Activated T-helper 17 cell treated with anti-CD3 and anti-CD28 coated beads, Interleukin-2, amount 50 U/mL, for 72 hours (primary cell): Measurements from ENCODE around the gene CACNA1A. TPM values are rescaled to one million over a fixed set of nuclear protein-coding genes. Genes with fewer than 3 reads are reported as not detected.
"Not testable (repeated sequence)": the region's sequence is repeated elsewhere in the genome, so short reads cannot be mapped to it uniquely, and the experiment has no call there.

Source experiments
- ATAC-seq: fragments of 150-1000 bp; cut with Tn5 transposase; replicated peaks from 2 replicates; pipeline ENCODE4 v1.10.0; 2021; ENCODE audit warnings: mild to moderate bottlenecking, moderate library complexity
- H3K27ac Mint-ChIP-seq: one replicate; pipeline ENCODE4 v1.8.0; 2022; ENCODE audit warnings: mixed read lengths
- H3K27me3 Mint-ChIP-seq: one replicate; pipeline ENCODE4 v1.8.0; 2022; ENCODE audit warnings: mixed read lengths
- H3K36me3 Mint-ChIP-seq: one replicate; pipeline ENCODE4 v1.8.0; 2022; ENCODE audit warnings: low read depth, mild to moderate bottlenecking, mixed read lengths
- H3K4me1 Mint-ChIP-seq: one replicate; pipeline ENCODE4 v1.8.0; 2022; ENCODE audit warnings: mixed read lengths
- H3K4me3 Mint-ChIP-seq: one replicate; pipeline ENCODE4 v1.8.0; 2022; ENCODE audit warnings: mild to moderate bottlenecking, mixed read lengths
- H3K9me3 Mint-ChIP-seq: one replicate; pipeline ENCODE4 v1.8.0; 2022; ENCODE audit warnings: mixed read lengths
- total RNA-seq, 2 donors: library from RNA; stranded (reverse); gene quantifications; one replicate each; pipeline ENCODE4 v1.2.3, GENCODE V29; 2022

CACNA1A gene
- total RNA-seq, 2 donors from 2014 or later: 2.0 to 2.5 TPM

DNA sequence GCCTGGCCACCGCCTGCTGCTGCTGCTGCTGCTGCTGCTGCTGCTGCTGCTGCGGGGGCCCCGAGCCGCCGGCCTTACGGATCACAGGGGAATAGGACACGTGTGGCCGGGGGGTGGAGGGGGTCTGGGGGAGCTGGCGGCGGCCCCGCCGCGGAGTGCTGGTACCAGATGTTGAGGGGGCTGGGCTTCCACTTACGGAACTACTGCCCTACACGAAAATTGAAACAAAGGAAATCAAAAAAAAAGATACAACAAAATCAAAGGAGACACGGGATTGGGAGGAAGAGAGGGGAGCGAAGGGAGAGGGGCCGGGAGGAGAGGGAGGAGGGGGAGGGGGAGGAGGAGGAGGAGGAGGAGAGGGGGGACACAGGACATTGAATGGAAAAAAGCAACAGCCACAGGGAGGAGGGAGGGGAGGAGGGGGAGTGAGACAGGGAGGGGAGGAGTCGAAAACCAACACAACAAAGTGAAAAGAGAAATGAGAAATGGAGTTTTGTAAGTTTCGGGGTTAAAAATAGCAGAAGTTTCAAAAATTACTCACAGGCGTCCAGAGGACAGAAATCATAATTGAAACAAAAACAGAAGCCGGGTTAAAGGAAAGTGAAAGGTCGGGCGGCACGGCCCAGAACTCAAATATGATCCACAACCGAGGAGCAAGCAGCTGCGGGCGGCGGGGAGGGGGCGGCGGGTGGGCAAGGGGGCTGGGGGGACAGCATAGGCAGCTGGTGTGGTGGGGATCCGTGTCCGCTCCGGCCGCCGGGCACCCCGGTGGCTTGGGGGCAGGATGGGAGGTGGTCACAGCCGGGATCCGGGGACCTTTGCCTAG is 298.2 kb downstream of the CACNA1A start:
- H3K27ac Mint-ChIP-seq: peak overlapping the region; percentile 89
- H3K27me3 Mint-ChIP-seq: no peaks in the 10 kb centered on the region
- ATAC-seq: peak; percentile 87
- H3K4me1 Mint-ChIP-seq: peaks cover 16% of the 10 kb centered on the region
- no peaks in the 10 kb centered on the region for H3K36me3 Mint-ChIP-seq
- H3K4me3 Mint-ChIP-seq: peak overlapping the region; percentile 86
- no peaks in the 10 kb centered on the region for H3K9me3 Mint-ChIP-seq

GRCh38 chr19:13207237-13207845 is 298.9 kb downstream of the CACNA1A start:
- H3K27ac Mint-ChIP-seq: no peak overlapping the region
- H3K9me3 Mint-ChIP-seq: no peaks in the 10 kb centered on the region
- H3K4me3 Mint-ChIP-seq: peak overlapping the region; percentile 86
- H3K36me3 Mint-ChIP-seq: no peaks in the 10 kb centered on the region
- ATAC-seq: no peak
- H3K4me1 Mint-ChIP-seq: peaks cover 11% of the 10 kb centered on the region
- H3K27me3 Mint-ChIP-seq: no peaks in the 10 kb centered on the region

DNA sequence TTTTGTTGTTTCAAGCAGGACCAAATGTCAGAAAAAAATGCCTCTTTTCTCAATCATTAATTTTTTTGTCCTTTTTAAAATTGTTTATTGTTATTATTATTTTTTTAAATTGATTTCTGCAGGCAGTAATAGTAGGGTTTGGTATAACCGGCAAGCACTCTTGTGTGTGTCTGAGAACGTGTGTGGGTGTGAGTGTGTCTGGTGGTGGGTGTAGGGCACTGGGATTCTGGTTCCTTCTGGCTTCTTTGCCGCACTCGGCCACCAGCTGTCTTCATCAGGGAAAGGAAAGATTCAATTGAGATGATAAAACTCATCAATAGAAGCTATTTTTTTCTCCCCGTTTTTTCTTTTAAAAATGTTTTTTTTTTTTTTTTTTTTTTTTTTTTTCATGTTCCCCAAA is 299.7 kb downstream of the CACNA1A start:
- no peaks in the 10 kb centered on the region for H3K27me3 Mint-ChIP-seq
- no peaks in the 10 kb centered on the region for H3K9me3 Mint-ChIP-seq
- peaks cover 11% of the 10 kb centered on the region for H3K4me1 Mint-ChIP-seq
- no peaks in the 10 kb centered on the region for H3K36me3 Mint-ChIP-seq
- no peak for ATAC-seq
- H3K27ac Mint-ChIP-seq: no peak overlapping the region
- no peak overlapping the region for H3K4me3 Mint-ChIP-seq

- not testable (repeated sequence) for ATAC-seq, H3K4me3 Mint-ChIP-seq, H3K4me1 Mint-ChIP-seq, H3K9me3 Mint-ChIP-seq, H3K27me3 Mint-ChIP-seq, H3K27ac Mint-ChIP-seq, H3K36me3 Mint-ChIP-seq
Measured at GRCh38 chr19:13202112-13202511, 304.2 kb downstream of the CACNA1A start.

- no peak for ATAC-seq
- Mint-ChIP-seq H3K27me3 (no peaks in the 10 kb centered on the region), H3K4me1 (no peaks in the 10 kb centered on the region), H3K36me3 (no peaks in the 10 kb centered on the region), H3K27ac (no peak overlapping the region), H3K4me3 (no peak overlapping the region), H3K9me3 (no peaks in the 10 kb centered on the region)
Measured at GRCh38 chr19:13198634-13199033, 307.6 kb downstream of the CACNA1A start.

DNA sequence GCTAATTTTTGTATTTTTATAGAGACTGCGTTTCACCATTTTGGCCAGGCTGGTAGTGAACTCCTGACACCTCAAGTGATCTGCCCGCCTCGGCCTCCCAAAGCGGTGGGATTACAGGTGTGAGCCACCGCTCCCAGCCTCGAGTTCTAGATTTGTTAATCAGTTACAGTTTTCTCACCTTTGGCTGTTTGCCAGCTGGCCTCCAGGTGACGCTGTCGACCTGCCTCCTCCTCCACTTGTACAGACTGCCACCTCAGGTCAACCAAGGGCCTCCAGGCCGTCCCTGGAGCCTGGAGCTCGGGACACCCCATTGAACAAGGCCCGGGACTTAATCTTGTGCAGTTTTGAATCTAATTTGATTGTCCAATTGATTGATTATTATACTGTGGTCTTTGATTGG is 310.6 kb downstream of the CACNA1A start:
- H3K9me3 Mint-ChIP-seq: no peaks in the 10 kb centered on the region
- H3K36me3 Mint-ChIP-seq: no peaks in the 10 kb centered on the region
- no peaks in the 10 kb centered on the region for H3K27me3 Mint-ChIP-seq
- ATAC-seq: peak; percentile 71
- H3K4me1 Mint-ChIP-seq: no peaks in the 10 kb centered on the region
- H3K4me3 Mint-ChIP-seq: no peak overlapping the region
- H3K27ac Mint-ChIP-seq: no peak overlapping the region

GRCh38 chr19:13190781-13191540 is 315.3 kb downstream of the CACNA1A start:
- Mint-ChIP-seq H3K27me3 (no peaks in the 10 kb centered on the region), H3K27ac (peak overlapping the region; percentile 46), H3K9me3 (no peaks in the 10 kb centered on the region), H3K36me3 (no peaks in the 10 kb centered on the region), H3K4me3 (peak overlapping the region; percentile 52), H3K4me1 (no peaks in the 10 kb centered on the region)
- ATAC-seq: peak; percentile 74

DNA sequence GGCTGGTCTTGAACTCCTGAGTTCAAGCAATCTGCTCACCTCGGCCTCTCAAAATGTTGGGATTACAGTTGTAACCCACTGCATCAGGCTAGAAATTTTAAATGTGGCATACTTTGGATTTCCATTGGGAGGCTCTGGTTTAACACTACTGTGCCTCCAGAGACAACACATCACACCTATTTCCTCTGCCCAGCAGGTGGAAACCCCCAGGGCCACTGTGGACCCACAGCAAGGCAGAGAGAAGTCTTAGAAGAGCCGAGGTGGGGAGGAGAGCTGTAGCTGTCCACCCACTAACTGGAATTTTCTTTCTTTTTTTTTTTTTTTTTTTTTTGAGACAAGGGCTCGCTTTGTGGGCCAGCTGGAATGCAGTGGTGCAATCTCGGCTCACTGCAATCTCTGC is 316.7 kb downstream of the CACNA1A start:
- Mint-ChIP-seq H3K27ac (no peak overlapping the region), H3K27me3 (no peaks in the 10 kb centered on the region), H3K4me1 (no peaks in the 10 kb centered on the region), H3K36me3 (no peaks in the 10 kb centered on the region), H3K9me3 (no peaks in the 10 kb centered on the region), H3K4me3 (no peak overlapping the region)
- ATAC-seq: no peak

DNA sequence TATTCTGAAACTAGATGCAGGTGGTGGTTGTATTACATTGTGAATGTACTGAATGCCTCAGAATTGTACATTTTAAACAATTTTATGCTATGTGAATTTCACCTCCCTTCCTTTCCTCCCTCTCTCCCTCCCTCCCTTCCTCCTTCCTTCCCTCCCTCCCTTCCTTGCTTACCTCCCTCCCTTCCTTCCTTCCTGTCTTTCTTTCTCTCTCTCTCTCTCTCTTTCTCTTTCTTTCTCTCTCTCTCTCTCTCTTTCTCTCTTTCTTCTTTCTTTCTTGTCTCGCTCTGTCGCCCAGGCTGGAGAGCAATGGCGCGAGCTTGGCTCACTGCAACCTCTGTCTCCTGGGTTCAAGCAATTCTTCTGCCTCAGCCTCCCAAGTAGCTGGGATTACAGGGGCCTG is 318.9 kb downstream of the CACNA1A start:
- Mint-ChIP-seq H3K9me3 (no peaks in the 10 kb centered on the region), H3K4me1 (no peaks in the 10 kb centered on the region), H3K4me3 (no peak overlapping the region), H3K27ac (peak overlapping the region; percentile 32), H3K36me3 (no peaks in the 10 kb centered on the region), H3K27me3 (no peaks in the 10 kb centered on the region)
- no peak for ATAC-seq

DNA sequence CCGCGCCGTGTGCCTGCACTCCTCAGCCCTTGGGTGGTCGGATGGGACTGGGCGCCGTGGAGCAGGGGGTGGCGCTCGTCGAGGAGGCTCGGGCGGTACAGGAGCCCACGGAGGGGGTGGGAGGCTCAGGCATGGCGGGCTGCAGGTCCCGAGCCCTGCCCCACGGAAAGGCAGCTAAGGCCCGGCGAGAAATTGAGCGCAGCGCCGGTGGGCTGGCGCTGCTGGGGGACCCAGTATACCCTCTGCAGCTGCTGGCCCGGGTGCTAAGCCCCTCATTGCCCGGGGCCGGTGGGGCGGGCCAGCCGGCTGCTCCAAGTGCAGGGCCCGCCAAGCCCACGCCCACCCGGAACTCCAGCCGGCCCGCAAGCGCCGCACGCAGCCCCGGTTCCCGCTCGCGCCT is 319.6 kb downstream of the CACNA1A start:
- H3K27me3 Mint-ChIP-seq, H3K36me3 Mint-ChIP-seq, ATAC-seq, H3K27ac Mint-ChIP-seq, H3K4me1 Mint-ChIP-seq, H3K9me3 Mint-ChIP-seq, H3K4me3 Mint-ChIP-seq: not testable (repeated sequence)

DNA sequence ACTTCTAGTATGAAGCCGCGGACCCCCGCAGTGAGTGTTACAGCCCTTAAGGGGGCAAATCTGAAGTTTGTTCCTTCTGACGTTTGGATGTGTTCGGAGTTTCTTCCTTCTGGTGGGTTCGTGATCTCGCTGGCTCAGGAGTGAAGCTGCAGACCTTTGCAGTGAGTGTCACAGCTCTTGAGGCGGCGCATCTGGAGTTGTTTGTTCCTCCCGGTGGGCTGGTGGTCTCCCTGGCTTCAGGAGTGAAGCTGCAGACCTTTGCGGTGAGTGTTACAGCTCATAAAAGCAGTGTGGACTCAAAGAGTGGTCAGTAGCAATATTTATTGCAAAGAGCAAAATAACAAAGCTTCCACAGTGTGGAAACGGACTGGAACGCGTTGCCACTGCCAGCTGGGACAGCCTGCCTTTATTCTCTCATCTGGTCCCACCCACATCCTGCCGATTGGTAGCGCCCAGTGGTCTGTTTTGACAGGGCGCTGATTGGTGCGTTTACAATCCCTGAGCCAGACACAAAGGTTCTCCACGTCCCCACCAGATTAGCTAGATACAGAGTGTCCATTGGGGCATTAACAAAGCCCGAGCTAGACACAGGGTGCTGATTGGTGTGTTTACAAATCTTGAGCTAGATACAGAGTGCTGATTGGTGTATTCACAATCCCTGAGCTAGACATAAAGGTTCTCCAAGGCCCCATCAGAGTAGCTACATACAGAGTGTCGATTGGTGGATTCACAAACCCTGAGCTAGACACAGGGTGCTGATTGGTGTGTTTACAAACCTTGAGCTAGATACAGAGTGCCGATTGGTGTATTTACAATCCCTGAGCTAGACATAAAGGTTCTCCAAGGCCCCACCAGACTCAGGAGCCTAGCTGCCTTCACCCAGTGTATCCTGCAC is 320.3 kb downstream of the CACNA1A start:
- H3K4me3 Mint-ChIP-seq, H3K27ac Mint-ChIP-seq, H3K4me1 Mint-ChIP-seq, H3K27me3 Mint-ChIP-seq, H3K36me3 Mint-ChIP-seq, ATAC-seq, H3K9me3 Mint-ChIP-seq: not testable (repeated sequence)

DNA sequence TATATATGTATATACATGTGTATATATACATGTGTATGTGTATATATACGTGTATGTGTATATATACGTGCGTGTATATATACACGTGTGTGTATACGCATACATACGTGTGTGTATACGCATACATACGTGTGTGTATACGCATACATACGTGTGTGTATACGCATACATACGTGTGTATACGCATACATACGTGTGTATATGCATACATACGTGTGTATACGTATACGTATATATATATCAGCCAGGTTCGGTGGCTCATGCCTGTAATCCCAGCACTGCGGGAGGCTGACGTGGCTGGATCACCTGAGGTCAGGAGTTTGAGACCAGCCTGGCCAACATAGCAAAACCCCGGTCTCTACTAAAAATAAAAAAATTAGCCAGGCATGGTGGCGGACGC is 321.4 kb downstream of the CACNA1A start:
- not testable (repeated sequence) for H3K27ac Mint-ChIP-seq, ATAC-seq, H3K4me3 Mint-ChIP-seq, H3K27me3 Mint-ChIP-seq, H3K9me3 Mint-ChIP-seq, H3K36me3 Mint-ChIP-seq
- peaks cover 10% of the 10 kb centered on the region for H3K4me1 Mint-ChIP-seq

DNA sequence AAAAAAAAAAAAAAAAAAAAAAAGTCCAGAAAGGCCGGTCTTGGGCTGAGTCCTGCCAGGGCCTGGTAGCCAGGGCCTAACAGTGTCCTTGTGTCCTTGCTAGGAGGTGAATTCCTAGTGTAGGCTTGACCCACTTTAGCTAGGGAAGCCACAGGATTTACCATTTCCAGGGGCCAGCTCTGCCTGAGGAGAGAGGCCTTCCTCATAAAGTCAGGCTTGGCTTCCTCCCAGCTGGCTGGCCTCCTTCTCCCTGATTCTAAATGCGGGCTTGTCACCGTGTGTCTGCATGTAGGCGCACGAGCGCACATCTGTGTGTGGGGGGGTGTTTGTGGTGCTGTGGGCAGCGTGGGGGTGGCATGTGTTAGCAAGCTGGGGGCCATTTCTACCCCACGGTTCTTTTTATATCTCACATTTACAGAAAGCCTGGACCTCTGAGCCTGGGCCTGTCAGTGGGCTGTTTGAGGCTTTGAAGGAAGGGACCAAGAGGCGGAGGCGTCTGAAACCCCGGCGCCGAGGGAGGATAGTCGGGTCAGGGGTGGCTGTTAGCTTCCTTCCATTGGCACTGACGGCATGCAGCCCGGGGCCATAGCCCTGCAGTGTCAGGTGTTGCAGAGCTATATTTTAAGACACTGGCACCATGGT is 324.4 kb downstream of the CACNA1A start:
- no peaks in the 10 kb centered on the region for H3K36me3 Mint-ChIP-seq
- ATAC-seq: peak; percentile 56
- H3K27me3 Mint-ChIP-seq: no peaks in the 10 kb centered on the region
- H3K4me1 Mint-ChIP-seq: peaks cover 10% of the 10 kb centered on the region
- peak overlapping the region; percentile 75 for H3K27ac Mint-ChIP-seq
- peak overlapping the region; percentile 42 for H3K4me3 Mint-ChIP-seq
- no peaks in the 10 kb centered on the region for H3K9me3 Mint-ChIP-seq

DNA sequence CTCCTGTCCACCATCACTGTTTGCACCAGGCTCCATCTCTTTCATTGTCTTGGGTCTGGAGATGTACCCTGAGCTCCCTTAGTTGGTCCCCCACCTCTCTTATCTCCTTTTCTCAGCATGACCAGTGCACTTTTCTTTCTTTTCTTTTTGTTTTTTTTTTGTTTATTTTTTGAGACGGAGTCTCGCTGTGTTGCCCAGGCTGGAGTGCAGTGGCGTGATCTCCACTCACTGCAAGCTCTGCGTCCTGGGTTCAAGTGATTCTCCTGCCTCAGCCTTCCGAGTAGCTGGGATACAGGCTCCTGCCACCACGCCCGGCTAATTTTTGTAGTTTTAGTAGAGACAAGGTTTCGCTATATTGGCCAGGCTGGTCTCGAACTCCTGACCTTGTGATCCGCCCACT is 328.0 kb downstream of the CACNA1A start:
- not testable (repeated sequence) for ATAC-seq, H3K9me3 Mint-ChIP-seq, H3K27ac Mint-ChIP-seq, H3K4me3 Mint-ChIP-seq, H3K27me3 Mint-ChIP-seq, H3K36me3 Mint-ChIP-seq
- H3K4me1 Mint-ChIP-seq: peaks cover 10% of the 10 kb centered on the region
